K562 (cell line): ENCODE results near the gene PRKCE.

Source experiments
- CBX8 ChIP-seq: fragments of 200-600 bp; sonication (generic); IDR thresholded peaks from 2 replicates; pipeline ENCODE4 v1.6.1; 2012; ENCODE audit warnings: borderline replicate concordance, mixed run types, low read depth, mild to moderate bottlenecking, moderate library complexity, mixed read lengths, low read length, control low read depth, inconsistent platforms; ENCODE audit not compliant: poor library complexity, severe bottlenecking; ENCODE audit errors: extremely low read depth
- CHD1 ChIP-seq: fragments of 200-600 bp; sonication (generic); IDR thresholded peaks from one replicate; pipeline ENCODE4 v1.6.1; 2012; ENCODE audit warnings: mild to moderate bottlenecking, moderate library complexity, low read length, inconsistent platforms
- EP300 ChIP-seq: IDR thresholded peaks from 2 replicates; pipeline ENCODE4 v1.6.1; 2012; ENCODE audit warnings: low read length, improper control_type of control experiment
- KDM1A ChIP-seq, 2 experiments: fragments of 450-650 bp; IDR thresholded peaks; 2 replicates each; pipeline ENCODE4 v1.6.1; 2016; ENCODE audit warnings: mild to moderate bottlenecking in 2 of 2
- PHB2 ChIP-seq: fragments of 450-650 bp; IDR thresholded peaks from 2 replicates; pipeline ENCODE4 v1.6.1; 2017; ENCODE audit warnings: low read depth
- POLR2A ChIP-seq: fragments of 450-650 bp; conservative IDR thresholded peaks from 2 replicates; pipeline ENCODE4 v1.6.1; 2016
- SREBF2 ChIP-seq: sonication (generic); formaldehyde crosslinking; IDR thresholded peaks from 2 replicates; pipeline ENCODE4 v1.4.0; 2020; ENCODE audit warnings: mild to moderate bottlenecking, missing genetic modification reagents

GRCh38 chr2:45724335-45724734 lies 72.9 kb downstream of the PRKCE start:
- TF ChIP-seq PHB2 = no peak
- TF ChIP-seq CBX8 = no peak
- TF ChIP-seq KDM1A (IDR thresholded peaks at IDR 0.05) = no peak
- no peak for TF ChIP-seq EP300
- no peak for TF ChIP-seq POLR2A
- TF ChIP-seq CHD1 = no peak
- TF ChIP-seq SREBF2 (CRISPR knock-in tag) = no peak
